PC-3 (cell line): Measurements from ENCODE around the gene DOCK8.

Experiments
- CTCF ChIP-seq: fragments of 300-600 bp; sonication (generic); conservative IDR thresholded peaks from 2 replicates; pipeline ENCODE4 v1.5.1; 2017; ENCODE audit warnings: antibody characterized with exemption, low read depth, mild to moderate bottlenecking, low read length
- EZH2 ChIP-seq: fragments of 300-600 bp; sonication (generic); IDR thresholded peaks from one replicate; pipeline ENCODE4 v1.6.1; 2017; ENCODE audit warnings: antibody characterized with exemption, mild to moderate bottlenecking, low read length; ENCODE audit not compliant: unreplicated experiment
- EZH2phosphoT487 ChIP-seq: fragments of 300-600 bp; sonication (generic); IDR thresholded peaks from 2 replicates; pipeline ENCODE4 v1.6.1; 2018; ENCODE audit warnings: mild to moderate bottlenecking, antibody characterized with exemption, low read length, borderline replicate concordance

GRCh38 chr9:295576-295975 is 80.9 kb downstream of the DOCK8 start:
- TF ChIP-seq CTCF (no peak), EZH2 (no peak), EZH2phosphoT487 (no peak)
